Psoas muscle (tissue), 8 donors: ENCODE measurements around the gene NIPSNAP3A. TPM values are rescaled to one million over a fixed set of nuclear protein-coding genes. Genes with fewer than 3 reads are reported as not detected.

Experiments used
- ATAC-seq, 4 donors: fragments of 200-7000 bp; cut with Tn5 transposase; one replicate each; pipeline ENCODE4 v1.9.1; 2020; ENCODE audit warnings: moderate library complexity in 3 of 4, mild to moderate bottlenecking in 2 of 4
- DNase-seq, 2 donors: peaks; one replicate each; pipeline ENCODE4 v3.0.0-alpha.2; 2020
- H3K27ac ChIP-seq: fragments of 200-600 bp; one replicate; pipeline ENCODE4 v1.8.0; 2022
- H3K27me3 ChIP-seq, 3 donors: fragments of 200-600 bp in 1 of 3; one replicate each; pipeline versions ENCODE4 v1.6.1 to v1.8.0; 2013 to 2022; ENCODE audit warnings: low read length in 2 of 3, mild to moderate bottlenecking in 2 of 3, moderate library complexity in 1 of 3; ENCODE audit not compliant: insufficient read depth in 3 of 3
- H3K36me3 ChIP-seq, 2 donors: fragments of 200-600 bp in 1 of 2; one replicate each; pipeline versions ENCODE4 v1.6.1 to v1.8.0; 2013 to 2022; ENCODE audit warnings: low read depth in 1 of 2, mild to moderate bottlenecking in 1 of 2, moderate library complexity in 1 of 2; ENCODE audit not compliant: insufficient read depth in 1 of 2
- H3K4me1 ChIP-seq: fragments of 200-600 bp; one replicate; pipeline ENCODE4 v1.8.0; 2022
- H3K4me3 ChIP-seq: fragments of 200-600 bp; one replicate; pipeline ENCODE4 v1.8.0; 2022; ENCODE audit warnings: mild to moderate bottlenecking
- H3K9me3 ChIP-seq: fragments of 200-600 bp; one replicate; pipeline ENCODE4 v1.8.0; 2022
- WGBS, 3 donors: extraction: QIAGEN DNeasy Blood & Tissue Kit; methylation state at CpG; one replicate each; pipeline versions ENCODE4 v1.1.6 to v1.1.7; 2013; 5-methylcytosine and 5-hydroxymethylcytosine counted together
- intact Hi-C, 2 donors: fragments of 100-400 bp; cut with DNase I; formaldehyde crosslinking; loops; one replicate each; pipeline versions ENCODE4 v1.11.0 to v1.14.2; 2022
- polyA plus RNA-seq, 3 donors: library from polyadenylated mRNA; stranded (reverse); fragments of 200-250 nt; gene quantifications; one replicate each; pipeline ENCODE4 v1.2.3, GENCODE V29; 2013
- total RNA-seq, 4 donors: library from RNA; stranded (reverse); fragmentation: NEBNext Ultra II Directional in 2 of 4; extraction: Animal tissue kit (Norgen Biotek cat#: 25700) in 2 of 4; gene quantifications; one replicate each; pipeline versions ENCODE4 v1.2.1 to v1.2.4, GENCODE V29; 2021 to 2023
- TF ChIP-seq, protein P1 (sequence below): fragments of 200-600 bp; IDR thresholded peaks from one replicate; pipeline ENCODE4 v1.8.0; 2022; ENCODE audit warnings: antibody characterized with exemption
- donor health status: healthy with polysubstance abuse.
- donor health status: DM: no; HTN: no; CAD: no; lungs with moderate emphysema.
- donor health status: Bipolar disorder and iron deficiency.
- donor health status: healthy.
- donor health status: DM: yes; HTN: yes; CAD: no.
- donor health status: DM: no; HTN: no; CAD: no.
- donor health status: DM: no; HTN: no; CAD: no.
- donor health status: DM: yes; HTN: yes; CAD: no.

NIPSNAP3A gene
- total and polyA plus RNA-seq, 7 donors: 4.3 to 19.8 (median 9.3) TPM

DNA sequence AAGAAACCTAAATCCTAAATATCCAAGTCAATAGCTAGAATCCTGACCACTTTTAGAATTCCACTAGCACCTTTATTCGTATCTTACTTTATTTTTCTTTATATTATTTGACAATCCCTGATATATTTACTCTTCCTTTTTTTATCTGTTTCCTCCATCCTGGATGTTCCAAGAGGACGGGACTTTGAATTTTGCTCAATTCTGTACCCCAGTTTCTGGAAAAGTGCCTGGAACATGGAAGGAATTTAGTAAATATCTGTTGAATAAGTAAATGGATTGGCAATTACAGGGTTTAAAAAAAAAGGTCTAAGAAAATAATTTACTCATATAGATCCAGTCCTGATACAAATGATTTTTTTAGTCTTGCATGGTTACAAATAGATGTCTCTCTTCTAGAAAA is 1.2 kb upstream of the NIPSNAP3A start:
- H3K27me3 ChIP-seq: no peaks in the 10 kb centered on the region
- ATAC-seq: no peak
- intact Hi-C loops: loop anchor here (10.0 kb wide), 2 partner anchors 651 to 1351 kb away; partner anchors contain the start of gene SMC2 (in 1 of the 2)
- H3K36me3 ChIP-seq: peaks cover 0 to 8% of the 10 kb centered on the region in 2 donors
- H3K9me3 ChIP-seq: no peaks in the 10 kb centered on the region
- TF ChIP-seq, protein P1, sequence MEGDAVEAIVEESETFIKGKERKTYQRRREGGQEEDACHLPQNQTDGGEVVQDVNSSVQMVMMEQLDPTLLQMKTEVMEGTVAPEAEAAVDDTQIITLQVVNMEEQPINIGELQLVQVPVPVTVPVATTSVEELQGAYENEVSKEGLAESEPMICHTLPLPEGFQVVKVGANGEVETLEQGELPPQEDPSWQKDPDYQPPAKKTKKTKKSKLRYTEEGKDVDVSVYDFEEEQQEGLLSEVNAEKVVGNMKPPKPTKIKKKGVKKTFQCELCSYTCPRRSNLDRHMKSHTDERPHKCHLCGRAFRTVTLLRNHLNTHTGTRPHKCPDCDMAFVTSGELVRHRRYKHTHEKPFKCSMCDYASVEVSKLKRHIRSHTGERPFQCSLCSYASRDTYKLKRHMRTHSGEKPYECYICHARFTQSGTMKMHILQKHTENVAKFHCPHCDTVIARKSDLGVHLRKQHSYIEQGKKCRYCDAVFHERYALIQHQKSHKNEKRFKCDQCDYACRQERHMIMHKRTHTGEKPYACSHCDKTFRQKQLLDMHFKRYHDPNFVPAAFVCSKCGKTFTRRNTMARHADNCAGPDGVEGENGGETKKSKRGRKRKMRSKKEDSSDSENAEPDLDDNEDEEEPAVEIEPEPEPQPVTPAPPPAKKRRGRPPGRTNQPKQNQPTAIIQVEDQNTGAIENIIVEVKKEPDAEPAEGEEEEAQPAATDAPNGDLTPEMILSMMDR: no peak
- WGBS, 3 donors: 90 to 91% (median 91%) methylated on average over 2 of the region's 2 CpGs
- H3K4me1 ChIP-seq: peaks cover 12% of the 10 kb centered on the region
- DNase-seq: no peak
- H3K27ac ChIP-seq: no peak overlapping the region
- no peak overlapping the region for H3K4me3 ChIP-seq

DNA sequence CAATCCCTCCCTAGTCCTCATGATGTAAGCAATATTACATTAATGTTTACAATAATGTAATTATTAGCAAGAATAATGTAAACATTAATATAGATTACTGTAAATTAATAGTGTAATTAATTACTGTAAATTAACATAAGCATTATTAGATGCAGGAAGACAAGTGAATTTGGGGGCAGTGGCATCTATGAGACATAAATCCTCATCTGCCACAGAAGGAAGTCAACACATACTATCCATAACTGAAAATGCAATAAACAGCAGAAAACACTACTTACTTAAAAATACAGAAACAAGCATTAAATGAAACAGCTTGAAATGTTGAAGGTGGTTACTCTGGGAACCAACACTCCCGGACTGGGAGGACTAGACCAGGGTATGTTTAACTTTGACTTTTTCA is 685 bp upstream of the NIPSNAP3A start:
- TF ChIP-seq, protein P1: no peak
- Histone ChIP-seq H3K27ac (peak overlapping the region; percentile 96), H3K36me3 (peaks cover 0 to 13% of the 10 kb centered on the region in 2 donors), H3K27me3 (no peaks in the 10 kb centered on the region), H3K9me3 (no peaks in the 10 kb centered on the region), H3K4me3 (peak overlapping the region; percentile 87), H3K4me1 (peaks cover 12% of the 10 kb centered on the region)
- DNase-seq (no peak), ATAC-seq (no peak)
- WGBS, 3 donors: 36 to 40% (median 39%) methylated on average over 1 of the region's 1 CpG
- intact Hi-C loops: loop anchor here (10.0 kb wide), 2 partner anchors 652 to 1352 kb away; partner anchors contain the start of gene SMC2 (in 1 of the 2)

DNA sequence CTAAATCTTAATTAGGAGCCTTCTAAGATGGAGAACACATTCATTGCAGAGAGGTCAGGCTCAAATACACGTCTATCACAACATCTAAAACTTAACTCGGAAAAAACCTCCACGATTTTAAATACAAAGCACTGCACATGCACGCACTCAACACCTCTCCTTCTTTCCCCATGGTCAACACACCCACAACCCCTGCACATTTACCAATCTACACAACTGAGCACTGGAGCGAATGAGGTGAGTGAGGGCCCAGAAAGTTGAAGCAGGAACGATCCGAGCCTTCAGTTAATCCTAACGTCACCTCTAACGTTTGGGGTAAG is 278 bp upstream of the NIPSNAP3A start:
- peaks cover 0 to 17% of the 10 kb centered on the region in 2 donors for H3K36me3 ChIP-seq
- no peaks in the 10 kb centered on the region for H3K9me3 ChIP-seq
- 1 to 2% (median 2%) methylated on average over 9 of the region's 9 CpGs for WGBS, 3 donors
- peaks cover 12% of the 10 kb centered on the region for H3K4me1 ChIP-seq
- DNase-seq (no peak), ATAC-seq (peak; percentile 18 to 35 (median 27))
- intact Hi-C loops: loop anchor here (10.0 kb wide), 2 partner anchors 652 to 1352 kb away; partner anchors contain the start of gene SMC2 (in 1 of the 2)
- no peaks in the 10 kb centered on the region for H3K27me3 ChIP-seq
- TF ChIP-seq, protein P1: no peak
- peak overlapping the region; percentile 96 for H3K27ac ChIP-seq
- peak overlapping the region; percentile 87 for H3K4me3 ChIP-seq

DNA sequence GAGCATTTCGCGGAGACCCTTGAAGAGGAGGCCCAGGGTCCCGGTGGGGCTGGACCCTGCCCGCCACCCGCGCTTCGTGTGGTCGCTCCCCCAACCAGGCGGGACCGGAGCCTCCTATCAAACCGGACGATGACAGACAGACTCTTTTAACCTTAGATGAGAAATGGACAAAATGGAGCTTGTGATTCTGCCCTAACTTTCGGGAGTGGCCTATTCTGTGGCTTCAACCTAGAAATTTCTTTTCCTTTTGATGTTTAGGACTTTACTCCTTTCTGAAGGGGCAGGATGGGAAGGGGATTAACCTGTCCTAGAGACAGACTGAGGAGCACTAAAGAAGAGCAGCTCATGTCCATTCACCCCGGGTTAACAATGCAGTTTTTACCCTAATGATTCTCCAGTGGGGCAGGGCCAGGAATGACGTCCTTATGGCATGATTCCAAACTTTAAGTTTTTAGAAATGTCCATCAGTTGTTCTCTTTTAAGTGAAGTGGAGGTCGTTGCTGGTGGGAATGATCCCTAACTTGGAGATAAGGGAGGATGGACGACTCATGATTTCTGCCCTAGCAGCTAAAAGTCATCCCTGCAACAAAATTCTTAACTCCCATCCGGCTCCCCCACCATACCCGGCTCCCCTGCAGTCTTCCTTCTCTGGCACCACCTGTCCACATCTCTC is 1.0 kb downstream of the NIPSNAP3A start:
- Histone ChIP-seq H3K27me3 (no peaks in the 10 kb centered on the region), H3K36me3 (peaks cover 0 to 30% of the 10 kb centered on the region in 2 donors), H3K4me1 (peaks cover 12% of the 10 kb centered on the region), H3K9me3 (no peaks in the 10 kb centered on the region), H3K4me3 (peak overlapping the region; percentile 87), H3K27ac (peak overlapping the region; percentile 96)
- 5 to 9% (median 7%) methylated on average over 19 of the region's 19 CpGs for WGBS, 3 donors
- intact Hi-C loops: loop anchor here (10.0 kb wide), 2 partner anchors 654 to 1354 kb away; partner anchors contain the start of gene SMC2 (in 1 of the 2)
- no peak for DNase-seq
- TF ChIP-seq, protein P1: no peak
- peak in 3 of 4 donors; percentile 10 to 15 (median 11) for ATAC-seq
